ENCODE data around the gene RPL37A.
"Not testable (repeated sequence)": the region's sequence is repeated elsewhere in the genome, so short reads cannot be mapped to it uniquely, and the experiment has no call there.

The RPL37A gene

GRCh38 chr2:216516730-216517350 is 18.2 kb downstream of the RPL37A start:
- no peak for DNase-seq (ENCODE audit: low read depth in 4 of 4, low spot score in 1 of 4)

GRCh38 chr2:216517447-216518225 is 19.0 kb downstream of the RPL37A start:
- DNase-seq (ENCODE audit: low read depth in 4 of 4, low spot score in 1 of 4) = no peak

DNA sequence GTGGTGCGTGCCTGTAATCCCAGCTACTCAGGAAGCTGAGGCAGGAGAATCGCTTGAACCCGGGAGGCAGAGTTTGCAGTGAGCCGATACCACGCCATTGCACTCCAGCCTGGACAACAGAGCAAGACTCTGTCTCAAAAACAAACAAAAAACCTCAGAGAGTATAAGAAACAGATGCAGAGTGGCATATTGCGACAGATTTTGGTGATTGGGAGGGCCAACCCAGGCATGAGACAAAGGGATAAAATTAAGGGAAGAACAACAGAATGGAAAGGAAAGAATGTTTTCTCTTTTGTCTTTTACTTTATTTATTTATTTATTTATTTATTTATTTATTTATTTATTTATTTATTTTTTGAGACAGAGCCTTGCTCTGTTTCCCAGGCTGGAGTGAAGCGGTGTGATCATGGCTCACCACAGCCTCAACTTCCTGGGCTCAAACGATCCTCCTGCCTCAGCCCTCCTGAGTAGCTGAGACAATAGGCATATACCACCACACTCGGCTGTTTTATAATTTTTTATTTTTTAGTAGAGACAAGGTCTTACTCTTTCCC is 20.0 kb downstream of the RPL37A start:
- not testable (repeated sequence) for DNase-seq (ENCODE audit: low read depth in 4 of 4, low spot score in 1 of 4)

GRCh38 chr2:216519154-216519762 is 20.6 kb downstream of the RPL37A start:
- DNase-seq (ENCODE audit: low read depth in 4 of 4, low spot score in 1 of 4) = peak in 1 of 4 experiments; percentile 35

GRCh38 chr2:216520112-216520511 is 21.5 kb downstream of the RPL37A start:
- no peak for DNase-seq (ENCODE audit: low read depth in 4 of 4, low spot score in 1 of 4)

DNA sequence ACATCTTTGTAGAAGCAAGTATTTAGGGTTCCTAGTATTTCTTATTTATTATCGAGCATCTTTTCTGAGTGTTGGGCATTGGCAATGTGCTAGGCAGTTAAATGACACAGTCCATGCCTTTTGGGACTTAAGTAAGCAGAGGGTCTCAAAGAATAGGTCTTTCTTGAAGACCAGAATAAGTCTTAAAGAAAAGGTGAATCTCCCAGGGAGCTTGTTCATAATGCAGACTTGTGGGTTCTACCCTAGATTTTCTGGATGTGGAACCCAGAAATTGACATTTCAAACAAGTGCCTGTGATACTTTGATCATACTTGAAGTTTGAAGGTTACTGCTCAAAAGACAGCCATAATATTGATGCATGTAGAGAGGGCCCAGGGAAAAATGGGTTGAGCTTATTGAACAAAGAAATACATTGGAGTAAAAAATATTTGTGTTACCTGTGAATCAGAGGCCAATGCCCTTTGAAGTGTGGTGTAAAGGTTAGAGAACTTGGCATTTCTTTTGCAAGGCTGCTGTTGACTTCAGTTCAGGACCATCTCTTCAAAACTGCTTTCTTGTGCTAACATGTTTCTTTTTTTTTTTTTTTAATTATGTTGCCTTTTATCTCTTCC is 24.4 kb downstream of the RPL37A start:
- DNase-seq (ENCODE audit: low read depth in 4 of 4, low spot score in 1 of 4) = no peak

DNA sequence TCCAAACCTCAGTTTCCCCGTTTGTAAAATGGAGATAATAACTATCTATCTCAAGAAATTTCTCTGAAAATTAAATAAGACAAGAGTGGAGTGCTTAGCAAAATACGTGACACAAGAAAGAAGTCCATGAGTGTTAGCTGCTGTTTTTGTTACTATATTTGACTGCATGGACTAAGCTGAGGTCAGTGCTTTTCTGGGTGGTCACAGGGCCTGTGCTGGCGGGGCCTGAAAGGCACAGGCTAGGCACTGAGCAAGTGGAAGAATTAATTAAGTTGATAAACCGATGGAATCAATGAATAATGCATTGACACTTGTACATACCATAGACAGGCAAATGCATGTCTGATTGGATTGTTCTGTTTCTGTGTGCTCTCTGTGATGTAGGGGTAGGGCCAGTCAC is 27.3 kb downstream of the RPL37A start:
- DNase-seq (ENCODE audit: low read depth in 4 of 4, low spot score in 1 of 4) = no peak

DNA sequence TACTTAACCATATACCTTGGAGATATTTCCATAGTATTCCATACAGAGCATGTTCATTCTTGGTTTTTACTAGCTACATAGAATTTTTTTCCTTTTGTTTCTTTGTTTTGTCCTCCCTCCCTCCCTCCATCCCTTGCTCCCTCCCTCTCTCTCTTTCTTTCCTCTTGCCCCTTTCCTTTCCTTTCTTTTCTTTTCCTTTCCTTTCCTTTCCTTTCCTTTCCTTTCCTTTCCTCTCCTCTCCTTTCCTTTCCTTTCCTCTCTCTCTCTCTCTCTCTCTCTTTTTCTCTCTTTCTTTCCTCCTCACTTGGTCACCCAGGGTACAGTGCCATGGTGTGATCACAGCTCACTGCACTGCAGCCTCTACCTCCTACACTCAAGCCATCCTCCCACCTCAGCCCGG is 28.3 kb downstream of the RPL37A start:
- no peak for DNase-seq (ENCODE audit: low read depth in 4 of 4, low spot score in 1 of 4)

DNA sequence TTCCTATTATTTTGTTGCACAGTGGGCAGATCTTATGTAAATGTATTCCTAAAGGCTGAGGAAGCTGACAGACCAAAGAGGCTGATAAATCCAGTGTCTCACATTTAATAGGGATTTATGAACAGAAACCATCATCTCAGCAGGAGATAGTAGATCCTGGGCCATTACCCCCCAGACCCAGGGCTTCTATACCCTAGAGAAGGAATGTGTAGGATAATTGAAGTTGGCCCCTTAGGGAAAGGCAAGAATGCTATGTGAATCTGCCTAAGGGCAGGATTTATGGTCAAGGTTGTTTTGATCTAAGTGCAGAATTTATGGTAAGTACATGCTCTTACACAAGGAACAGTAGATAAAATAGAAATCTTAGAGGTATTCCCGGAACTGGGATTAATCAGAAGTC is 29.0 kb downstream of the RPL37A start:
- DNase-seq (ENCODE audit: low read depth in 4 of 4, low spot score in 1 of 4) = no peak

DNA sequence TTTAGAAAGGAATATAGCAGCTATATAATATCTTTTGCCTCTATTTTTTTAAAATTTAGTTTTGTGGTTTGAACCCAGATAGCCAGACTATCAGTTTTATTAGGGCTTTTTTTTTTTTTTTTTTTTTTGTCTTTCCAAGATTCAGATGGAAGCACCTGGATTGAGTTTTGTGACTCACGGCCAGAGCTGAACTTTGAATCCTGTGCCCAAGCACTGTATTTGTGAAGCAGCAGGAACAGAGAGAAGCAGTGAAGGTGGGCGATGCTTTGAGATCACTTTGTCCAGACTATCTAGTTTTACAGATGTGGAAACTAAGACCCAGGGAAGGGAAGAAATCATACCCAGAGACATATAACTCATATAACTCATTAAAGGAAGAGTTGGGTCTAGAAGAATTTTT is 33.9 kb downstream of the RPL37A start:
- no peak for DNase-seq (ENCODE audit: low read depth in 4 of 4, low spot score in 1 of 4)

GRCh38 chr2:216533609-216534008 is 35.0 kb downstream of the RPL37A start:
- DNase-seq (ENCODE audit: low read depth in 4 of 4, low spot score in 1 of 4) = no peak

DNA sequence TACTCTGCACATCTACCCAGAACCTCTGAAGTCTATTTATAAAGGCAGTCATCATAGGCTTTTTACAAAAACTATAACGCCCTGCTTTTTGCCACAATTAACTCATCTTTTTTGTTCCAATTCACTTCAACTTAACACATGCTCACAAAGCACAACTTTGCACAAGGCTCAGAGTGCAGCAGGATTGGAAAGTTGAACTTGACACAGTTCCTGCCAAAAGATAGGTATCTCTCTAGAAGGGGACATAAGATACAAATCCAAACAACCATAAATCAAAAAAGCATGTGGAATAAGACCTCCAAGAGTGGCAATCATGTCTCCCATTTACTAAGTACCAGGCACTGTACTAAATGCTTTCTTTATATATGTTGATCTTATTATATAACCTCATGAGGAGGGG is 36.2 kb downstream of the RPL37A start:
- no peak for DNase-seq (ENCODE audit: low read depth in 4 of 4, low spot score in 1 of 4)

- no peak for DNase-seq (ENCODE audit: low read depth in 4 of 4, low spot score in 1 of 4)
Measured at GRCh38 chr2:216535454-216535995, 36.9 kb downstream of the RPL37A start.

GRCh38 chr2:216536734-216537210 is 38.1 kb downstream of the RPL37A start:
- DNase-seq (ENCODE audit: low read depth in 4 of 4, low spot score in 1 of 4) = no peak

GRCh38 chr2:216537366-216537765 is 38.7 kb downstream of the RPL37A start:
- DNase-seq (ENCODE audit: low read depth in 4 of 4, low spot score in 1 of 4) = no peak

GRCh38 chr2:216538538-216538937 is 39.9 kb downstream of the RPL37A start:
- DNase-seq (ENCODE audit: low read depth in 4 of 4, low spot score in 1 of 4) = no peak

DNA sequence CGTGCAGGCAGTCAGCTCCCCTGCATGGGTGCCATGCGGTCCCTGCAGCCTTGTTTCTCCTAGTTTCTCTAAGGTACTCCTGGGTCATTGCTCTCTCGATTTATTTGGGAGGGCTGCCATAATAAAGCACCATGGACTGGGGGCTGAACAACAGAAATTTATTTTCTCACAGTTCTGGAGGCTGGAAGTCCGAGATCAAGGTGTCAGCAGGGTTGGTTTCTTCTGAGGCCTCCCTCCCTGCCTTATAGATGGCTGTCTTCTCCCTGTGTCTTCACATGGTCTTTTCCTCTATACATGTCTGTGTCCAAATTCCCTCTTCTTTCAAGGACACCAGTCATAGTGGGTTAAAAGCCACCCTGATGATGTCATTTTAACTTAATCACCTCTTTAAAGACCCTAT is 40.5 kb downstream of the RPL37A start:
- DNase-seq (ENCODE audit: low read depth in 4 of 4, low spot score in 1 of 4) = no peak

DNA sequence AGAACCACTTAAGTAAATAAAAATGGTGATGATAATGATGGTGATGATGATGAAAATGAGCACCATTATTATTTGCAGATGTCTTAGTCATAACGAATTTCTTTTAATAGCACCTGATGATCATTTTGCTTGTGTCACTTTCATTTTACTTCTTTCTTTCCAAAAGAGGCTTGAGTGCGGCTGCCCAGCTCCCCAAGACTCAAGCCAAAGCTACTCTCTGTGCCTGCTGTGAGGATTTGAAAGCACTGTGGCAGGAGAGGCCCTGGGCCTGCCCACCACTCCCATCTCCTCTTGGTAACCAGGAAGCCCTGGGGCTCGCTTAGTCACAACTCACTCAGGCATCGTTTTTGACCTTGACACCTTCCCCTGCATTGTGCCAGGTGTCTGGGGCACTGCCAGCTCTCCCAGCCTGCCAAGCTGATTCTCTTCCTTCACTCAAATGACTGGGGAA is 41.2 kb downstream of the RPL37A start:
- no peak for DNase-seq (ENCODE audit: low read depth in 4 of 4, low spot score in 1 of 4)

- no peak for DNase-seq (ENCODE audit: low read depth in 4 of 4, low spot score in 1 of 4)
Measured at GRCh38 chr2:216540920-216541319, 42.3 kb downstream of the RPL37A start.

- no peak for DNase-seq (ENCODE audit: low read depth in 4 of 4, low spot score in 1 of 4)
Measured at GRCh38 chr2:216541505-216541904, 42.9 kb downstream of the RPL37A start.

DNA sequence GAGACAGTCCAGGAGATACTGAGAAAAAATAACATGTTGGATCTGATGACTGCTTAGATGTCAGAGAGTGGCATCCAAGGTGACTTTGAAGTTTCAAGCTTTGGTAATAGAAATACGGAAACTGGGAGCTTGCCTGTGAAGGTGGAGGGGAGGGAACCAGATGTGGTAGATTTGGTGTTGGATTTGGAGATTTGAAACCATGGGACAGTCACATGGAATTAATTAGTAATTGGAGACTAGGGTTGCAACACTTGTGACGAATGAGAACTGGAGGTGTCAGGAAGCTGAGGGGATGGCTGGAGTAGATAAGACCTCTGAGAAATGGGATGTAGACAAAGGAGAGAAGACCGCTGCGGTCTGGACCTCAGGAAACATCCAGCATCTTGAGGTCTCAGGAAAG is 46.7 kb downstream of the RPL37A start:
- DNase-seq (ENCODE audit: low read depth in 4 of 4, low spot score in 1 of 4) = no peak

Measured in stimulated activated CD4-positive, alpha-beta T cell treated with anti-CD3 and anti-CD28 coated beads, Interleukin-1b, Interleukin-23, amount 100 ng/mL, for 24 hours (primary cell).